22Rv1 (cell line): ENCODE data around the gene SPIRE2.
A peak's percentile ranks its signal among the peaks of the same experiment; 100 is the strongest.
"Not testable (repeated sequence)": the region's sequence is repeated elsewhere in the genome, so short reads cannot be mapped to it uniquely, and the experiment has no call there.

ENCODE experiments used
- H3K27ac ChIP-seq: fragments of 450-650 bp; 2 replicates; pipeline ENCODE4 v1.5.1; 2017
- CTCF ChIP-seq: fragments of 450-650 bp; IDR thresholded peaks from 2 replicates; pipeline ENCODE4 v1.5.1; 2017; ENCODE audit warnings: mild to moderate bottlenecking
- ZFX ChIP-seq: fragments of 450-650 bp; IDR thresholded peaks from 2 replicates; pipeline ENCODE4 v1.6.1; 2017; ENCODE audit warnings: antibody characterized with exemption, borderline replicate concordance

Gene SPIRE2, protein sequence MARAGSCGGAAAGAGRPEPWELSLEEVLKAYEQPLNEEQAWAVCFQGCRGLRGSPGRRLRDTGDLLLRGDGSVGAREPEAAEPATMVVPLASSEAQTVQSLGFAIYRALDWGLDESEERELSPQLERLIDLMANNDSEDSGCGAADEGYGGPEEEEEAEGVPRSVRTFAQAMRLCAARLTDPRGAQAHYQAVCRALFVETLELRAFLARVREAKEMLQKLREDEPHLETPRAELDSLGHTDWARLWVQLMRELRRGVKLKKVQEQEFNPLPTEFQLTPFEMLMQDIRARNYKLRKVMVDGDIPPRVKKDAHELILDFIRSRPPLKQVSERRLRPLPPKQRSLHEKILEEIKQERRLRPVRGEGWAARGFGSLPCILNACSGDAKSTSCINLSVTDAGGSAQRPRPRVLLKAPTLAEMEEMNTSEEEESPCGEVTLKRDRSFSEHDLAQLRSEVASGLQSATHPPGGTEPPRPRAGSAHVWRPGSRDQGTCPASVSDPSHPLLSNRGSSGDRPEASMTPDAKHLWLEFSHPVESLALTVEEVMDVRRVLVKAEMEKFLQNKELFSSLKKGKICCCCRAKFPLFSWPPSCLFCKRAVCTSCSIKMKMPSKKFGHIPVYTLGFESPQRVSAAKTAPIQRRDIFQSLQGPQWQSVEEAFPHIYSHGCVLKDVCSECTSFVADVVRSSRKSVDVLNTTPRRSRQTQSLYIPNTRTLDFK

DNA sequence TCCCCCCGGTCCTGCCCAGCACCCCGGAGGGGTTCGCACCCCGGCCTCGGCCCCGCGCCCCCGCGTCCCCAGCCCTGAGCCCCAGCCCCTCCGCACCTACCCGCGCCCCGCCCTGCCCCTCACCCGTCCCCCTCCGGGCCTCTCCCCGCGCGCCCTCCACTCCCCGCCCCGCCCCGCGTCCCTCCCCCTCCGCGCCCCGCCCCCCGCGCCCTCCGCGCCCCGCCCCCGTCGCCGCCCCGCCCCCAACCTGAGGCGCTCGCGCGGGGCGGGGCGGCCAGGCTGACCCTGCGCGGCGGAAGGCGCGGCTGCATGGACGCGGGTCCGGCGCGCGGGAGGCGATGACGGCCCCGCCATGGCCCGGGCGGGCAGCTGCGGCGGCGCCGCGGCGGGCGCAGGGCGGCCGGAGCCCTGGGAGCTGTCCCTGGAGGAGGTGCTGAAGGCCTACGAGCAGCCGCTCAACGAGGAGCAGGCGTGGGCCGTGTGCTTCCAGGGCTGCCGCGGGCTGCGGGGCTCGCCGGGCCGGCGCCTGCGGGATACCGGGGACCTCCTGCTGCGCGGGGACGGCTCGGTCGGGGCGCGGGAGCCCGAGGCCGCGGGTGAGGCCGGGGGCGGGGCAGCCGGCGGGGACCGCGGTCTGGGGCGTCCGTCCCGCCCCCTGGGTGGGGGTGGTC is at the start of gene SPIRE2:
SPIRE2 (plus strand) TSS at position 277 of the 671 bp plus-strand sequence; CDS start at position 353, 76 bp downstream.
- H3K27ac ChIP-seq = peak within 1 kb of the TSS; percentile 84
- TF ChIP-seq ZFX (no peak), CTCF (no peak)

- TF ChIP-seq CTCF (no peak), ZFX (no peak)
- no peak overlapping the region for H3K27ac ChIP-seq
These were observed 48.9 kb upstream of the SPIRE2 start for GRCh38 chr16:89779231-89779908.

DNA sequence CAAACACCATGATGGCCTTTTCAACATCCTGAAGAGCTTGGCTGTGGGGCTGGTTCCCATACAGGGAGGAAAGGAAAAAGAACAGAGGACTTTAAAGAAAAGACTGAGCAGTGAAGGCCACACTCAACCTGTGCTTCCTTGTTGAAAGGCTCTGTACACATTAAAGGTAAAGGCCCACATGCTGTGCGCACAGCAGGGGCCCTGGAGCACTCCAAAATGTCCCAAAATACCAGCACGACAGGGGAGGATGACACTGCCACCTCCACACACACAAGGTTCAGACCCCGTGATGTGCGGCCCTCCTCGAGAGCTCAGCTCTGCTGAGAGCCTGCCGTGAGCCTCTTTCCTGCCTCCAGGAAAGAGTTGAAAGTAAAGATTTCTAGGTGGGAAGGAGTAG is 48.4 kb upstream of the SPIRE2 start:
- no peak overlapping the region for H3K27ac ChIP-seq
- TF ChIP-seq CTCF (no peak), ZFX (no peak)

DNA sequence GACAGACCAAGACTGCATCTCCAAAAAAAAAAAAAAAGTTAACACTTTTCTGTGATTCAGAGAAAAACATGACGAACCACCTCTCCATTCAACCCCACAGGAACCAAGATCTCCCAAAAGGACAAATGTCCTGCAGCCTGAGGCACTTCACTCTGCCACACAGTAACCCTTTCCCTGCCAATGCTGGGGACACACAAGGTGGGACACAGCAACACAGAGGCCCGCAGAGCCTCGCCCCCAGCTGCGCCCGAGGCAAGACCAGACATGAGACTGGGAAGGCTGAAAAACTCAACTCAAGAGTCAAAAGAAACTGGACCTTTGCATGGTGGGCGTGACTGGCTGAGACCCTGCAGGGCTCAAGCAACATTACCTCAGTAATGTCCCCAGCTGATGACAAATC is 45.8 kb upstream of the SPIRE2 start:
- TF ChIP-seq ZFX (no peak), CTCF (no peak)

DNA sequence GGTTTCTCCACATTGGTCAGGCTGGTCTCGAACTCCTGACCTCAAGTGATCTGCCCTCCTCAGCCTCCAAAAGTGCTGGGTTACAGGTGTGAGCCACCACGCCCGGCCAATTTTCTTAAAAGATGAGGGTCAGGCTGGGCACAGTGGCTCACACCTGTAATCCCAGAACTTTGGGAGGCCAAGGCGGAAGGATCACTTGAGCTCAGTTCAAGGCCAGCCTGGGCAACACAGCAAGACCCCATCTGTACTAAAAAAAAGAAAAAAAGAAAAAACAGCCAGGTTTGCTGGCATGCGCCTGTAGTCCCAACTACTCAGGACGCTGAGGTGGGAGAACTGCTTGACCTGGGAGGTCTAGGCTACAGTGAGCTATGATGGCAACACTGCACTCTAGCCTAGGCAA is 44.3 kb upstream of the SPIRE2 start:
- H3K27ac ChIP-seq = not testable (repeated sequence)

More for the DNA sequence above, 45.8 kb upstream of the SPIRE2 start:
- H3K27ac ChIP-seq = no peak overlapping the region

GRCh38 chr16:89784406-89784805 is 43.9 kb upstream of the SPIRE2 start:
- TF ChIP-seq ZFX = no peak
- TF ChIP-seq CTCF = no peak

GRCh38 chr16:89785523-89786155 is 42.6 kb upstream of the SPIRE2 start:
- TF ChIP-seq CTCF (no peak), ZFX (no peak)
- no peak overlapping the region for H3K27ac ChIP-seq

More at GRCh38 chr16:89784406-89784805, 43.9 kb upstream of the SPIRE2 start:
- H3K27ac ChIP-seq = no peak overlapping the region
